Thyroid gland (tissue), 4 donors: ENCODE results near the gene SECISBP2L.

Experiments used
- POLR2A ChIP-seq, 2 donors: fragments of 450-650 bp; IDR thresholded peaks; one replicate each; pipeline ENCODE4 v1.6.1; 2017; ENCODE audit warnings: antibody characterized with exemption in 2 of 2, mild to moderate bottlenecking in 2 of 2, moderate library complexity in 1 of 2
- TF ChIP-seq, protein P1 (sequence below), 6 experiments: fragments of 200-600 bp in 3 of 6; fragments of 450-650 bp in 3 of 6; sonication (generic) in 3 of 6; IDR thresholded peaks; one replicate each; pipeline ENCODE4 v1.5.1; 2016 to 2019; ENCODE audit warnings: antibody characterized with exemption in 6 of 6, mild to moderate bottlenecking in 2 of 6, inconsistent platforms in 1 of 6, moderate library complexity in 1 of 6

DNA sequence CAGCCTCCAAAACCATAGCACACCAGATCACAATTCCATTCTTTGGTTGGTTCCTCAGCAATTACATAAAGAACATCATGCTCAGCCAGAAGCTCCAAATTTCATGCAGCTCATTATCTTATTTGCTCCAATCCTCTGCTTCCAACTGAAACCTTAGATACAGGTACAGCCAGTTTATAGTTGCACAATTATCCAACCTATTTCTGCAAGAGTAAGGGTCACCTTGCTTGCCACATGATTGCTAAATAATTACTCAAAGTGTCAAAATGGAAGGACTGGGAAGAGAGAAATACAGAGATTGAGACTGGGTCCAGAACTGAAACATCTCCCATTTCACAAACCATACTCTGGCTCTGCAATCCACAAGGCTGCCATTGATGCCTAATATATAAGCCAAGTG, 59.1 kb downstream of the SECISBP2L start:
- TF ChIP-seq, protein P1, sequence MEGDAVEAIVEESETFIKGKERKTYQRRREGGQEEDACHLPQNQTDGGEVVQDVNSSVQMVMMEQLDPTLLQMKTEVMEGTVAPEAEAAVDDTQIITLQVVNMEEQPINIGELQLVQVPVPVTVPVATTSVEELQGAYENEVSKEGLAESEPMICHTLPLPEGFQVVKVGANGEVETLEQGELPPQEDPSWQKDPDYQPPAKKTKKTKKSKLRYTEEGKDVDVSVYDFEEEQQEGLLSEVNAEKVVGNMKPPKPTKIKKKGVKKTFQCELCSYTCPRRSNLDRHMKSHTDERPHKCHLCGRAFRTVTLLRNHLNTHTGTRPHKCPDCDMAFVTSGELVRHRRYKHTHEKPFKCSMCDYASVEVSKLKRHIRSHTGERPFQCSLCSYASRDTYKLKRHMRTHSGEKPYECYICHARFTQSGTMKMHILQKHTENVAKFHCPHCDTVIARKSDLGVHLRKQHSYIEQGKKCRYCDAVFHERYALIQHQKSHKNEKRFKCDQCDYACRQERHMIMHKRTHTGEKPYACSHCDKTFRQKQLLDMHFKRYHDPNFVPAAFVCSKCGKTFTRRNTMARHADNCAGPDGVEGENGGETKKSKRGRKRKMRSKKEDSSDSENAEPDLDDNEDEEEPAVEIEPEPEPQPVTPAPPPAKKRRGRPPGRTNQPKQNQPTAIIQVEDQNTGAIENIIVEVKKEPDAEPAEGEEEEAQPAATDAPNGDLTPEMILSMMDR (IDR thresholded peaks at IDR 0.05) = no peak
- TF ChIP-seq POLR2A (IDR thresholded peaks at IDR 0.05) = no peak
